Trophoblast cell (in vitro differentiated cells and primary cell): Measurements from ENCODE around the gene HOGA1.
A peak's percentile ranks its signal among the peaks of the same experiment; 100 is the strongest.

Source experiments
- DNase-seq, 2 donors: peaks; one replicate each; pipeline ENCODE4 v3.0.0-alpha.2; 2016
- H2AFZ ChIP-seq: 2 replicates; pipeline ENCODE4 v1.6.1; 2013; ENCODE audit warnings: low read length, moderate library complexity, mild to moderate bottlenecking; ENCODE audit not compliant: insufficient read depth, poor library complexity
- H2AK5ac ChIP-seq: 2 replicates; pipeline ENCODE4 v1.6.1; 2013; ENCODE audit warnings: mild to moderate bottlenecking, low read length
- H2BK120ac ChIP-seq: 2 replicates; pipeline ENCODE4 v1.6.1; 2013; ENCODE audit warnings: low read length, mild to moderate bottlenecking, moderate library complexity; ENCODE audit not compliant: insufficient read depth, poor library complexity
- H2BK12ac ChIP-seq: 2 replicates; pipeline ENCODE4 v1.6.1; 2013; ENCODE audit warnings: mild to moderate bottlenecking, low read length, moderate library complexity
- H2BK5ac ChIP-seq: 2 replicates; pipeline ENCODE4 v1.6.1; 2013; ENCODE audit warnings: low read length, low read depth, moderate library complexity, mild to moderate bottlenecking; ENCODE audit not compliant: poor library complexity
- H3K14ac ChIP-seq: 2 replicates; pipeline ENCODE4 v1.6.1; 2013; ENCODE audit warnings: mild to moderate bottlenecking, low read length
- H3K18ac ChIP-seq: 2 replicates; pipeline ENCODE4 v1.6.1; 2013; ENCODE audit warnings: mild to moderate bottlenecking, low read length
- H3K23ac ChIP-seq: 2 replicates; pipeline ENCODE4 v1.6.1; 2013; ENCODE audit warnings: low read length
- H3K27ac ChIP-seq: 2 replicates; pipeline ENCODE4 v1.5.1; 2013; ENCODE audit warnings: low read depth, mild to moderate bottlenecking, inconsistent platforms, low read length, moderate library complexity
- H3K27me3 ChIP-seq: 2 replicates; pipeline ENCODE4 v1.6.1; 2013; ENCODE audit warnings: inconsistent platforms, mild to moderate bottlenecking, low read length, moderate library complexity; ENCODE audit not compliant: insufficient read depth
- H3K36me3 ChIP-seq, 2 experiments: 1 replicate in 1 of 2; 2 replicates in 1 of 2; pipeline ENCODE4 v1.6.1; 2013; ENCODE audit warnings: low read length in 2 of 2, mild to moderate bottlenecking in 2 of 2, moderate library complexity in 1 of 2; ENCODE audit not compliant: insufficient read depth in 2 of 2, control insufficient read depth in 1 of 2
- H3K4ac ChIP-seq: 2 replicates; pipeline ENCODE4 v1.6.1; 2013; ENCODE audit warnings: low read depth, mild to moderate bottlenecking, low read length, moderate library complexity
- H3K4me1 ChIP-seq, 2 experiments: 1 replicate in 1 of 2; 2 replicates in 1 of 2; pipeline ENCODE4 v1.6.1; 2013; ENCODE audit warnings: low read length in 2 of 2, mild to moderate bottlenecking in 2 of 2, moderate library complexity in 1 of 2; ENCODE audit not compliant: insufficient read depth in 2 of 2, control insufficient read depth in 1 of 2
- H3K4me2 ChIP-seq: 2 replicates; pipeline ENCODE4 v1.6.1; 2013; ENCODE audit warnings: inconsistent platforms, mild to moderate bottlenecking, low read length, moderate library complexity
- H3K4me3 ChIP-seq: 2 replicates; pipeline ENCODE4 v1.5.1; 2013; ENCODE audit warnings: mild to moderate bottlenecking, low read depth, low read length, inconsistent platforms
- H3K79me1 ChIP-seq: one replicate; pipeline ENCODE4 v1.6.1; 2013; ENCODE audit warnings: low read length
- H3K79me2 ChIP-seq: 2 replicates; pipeline ENCODE4 v1.6.1; 2013; ENCODE audit warnings: low read length, mild to moderate bottlenecking; ENCODE audit not compliant: control insufficient read depth, insufficient read depth, poor library complexity
- H3K9ac ChIP-seq: 2 replicates; pipeline ENCODE4 v1.6.1; 2013; ENCODE audit warnings: mild to moderate bottlenecking, low read length
- H3K9me3 ChIP-seq: 2 replicates; pipeline ENCODE4 v1.6.1; 2013; ENCODE audit warnings: low read depth, mild to moderate bottlenecking, control low read depth, inconsistent platforms, low read length; ENCODE audit not compliant: insufficient read depth
- H4K12ac ChIP-seq: 2 replicates; pipeline ENCODE4 v1.6.1; 2013; ENCODE audit warnings: low read depth, mild to moderate bottlenecking, low read length, moderate library complexity
- H4K8ac ChIP-seq: 2 replicates; pipeline ENCODE4 v1.6.1; 2013; ENCODE audit warnings: low read depth, mild to moderate bottlenecking, low read length, moderate library complexity
- H4K91ac ChIP-seq: one replicate; pipeline ENCODE4 v1.6.1; 2013; ENCODE audit warnings: low read depth, mild to moderate bottlenecking, low read length, moderate library complexity
- WGBS: extraction: QIAGEN DNeasy Blood & Tissue Kit; methylation state at CpG from one replicate; pipeline ENCODE4 v1.1.7; 2013; ENCODE audit warnings: missing lambda C conversion rate; ENCODE audit not compliant: insufficient read length, insufficient coverage; ENCODE audit errors: extremely low coverage; 5-methylcytosine and 5-hydroxymethylcytosine counted together

Gene HOGA1

GRCh38 chr10:97538839-97539238, 45.4 kb upstream of the HOGA1 start:
- Histone ChIP-seq H2AK5ac (peak overlapping the region; percentile 65), H3K18ac (peak overlapping the region; percentile 10), H4K12ac (no peak overlapping the region), H3K27ac (peak overlapping the region; percentile 59), H3K79me1 (peaks cover 23% of the 10 kb centered on the region), H3K9me3 (no peaks in the 10 kb centered on the region), H3K14ac (peak overlapping the region; percentile 46), H3K4me1 (peaks cover 45 to 46% of the 10 kb centered on the region in 2 experiments), H2BK5ac (peak overlapping the region; percentile 1), H3K36me3 (peaks cover 0 to 2% of the 10 kb centered on the region in 2 experiments), H3K4me3 (no peak overlapping the region), H2BK12ac (peak overlapping the region; percentile 47), H4K91ac (peak overlapping the region; percentile 22), H3K79me2 (peaks cover 2% of the 10 kb centered on the region), H3K4me2 (no peak overlapping the region), H2AFZ (no peak overlapping the region), H3K4ac (no peak overlapping the region), H3K9ac (no peak overlapping the region), H2BK120ac (peak overlapping the region; percentile 50), H3K27me3 (no peaks in the 10 kb centered on the region), H3K23ac (no peak overlapping the region), H4K8ac (no peak overlapping the region)
- WGBS, result no CpG with 5 or more reads among the region's 4 CpGs
- DNase-seq, result peak in 1 of 2 donors; percentile 29

- Histone ChIP-seq H2BK5ac (no peak overlapping the region), H3K4me2 (no peak overlapping the region), H3K79me1 (peaks cover 23% of the 10 kb centered on the region), H3K27ac (peak overlapping the region; percentile 59), H3K14ac (no peak overlapping the region), H3K4me1 (peaks cover 45 to 46% of the 10 kb centered on the region in 2 experiments), H2AFZ (no peak overlapping the region), H3K9me3 (no peaks in the 10 kb centered on the region), H3K9ac (no peak overlapping the region), H3K23ac (no peak overlapping the region), H2BK120ac (peak overlapping the region; percentile 1), H3K36me3 (peaks cover 0 to 2% of the 10 kb centered on the region in 2 experiments), H4K8ac (no peak overlapping the region), H3K79me2 (peaks cover 2% of the 10 kb centered on the region), H3K27me3 (no peaks in the 10 kb centered on the region), H3K4me3 (no peak overlapping the region), H3K4ac (no peak overlapping the region), H4K12ac (no peak overlapping the region), H2BK12ac (peak overlapping the region; percentile 6), H2AK5ac (no peak overlapping the region), H3K18ac (no peak overlapping the region), H4K91ac (peak overlapping the region; percentile 22)
- peak; percentile 80 to 84 for DNase-seq
- no CpG with 5 or more reads among the region's 6 CpGs for WGBS
These were observed 44.5 kb upstream of the HOGA1 start for GRCh38 chr10:97539523-97540200.

- no peak overlapping the region for H3K23ac ChIP-seq
- H2AK5ac ChIP-seq, result peak overlapping the region; percentile 61
- peaks cover 23% of the 10 kb centered on the region for H3K79me1 ChIP-seq
- H2BK5ac ChIP-seq, result peak overlapping the region; percentile 18
- peak overlapping the region; percentile 80 for H3K14ac ChIP-seq
- H3K79me2 ChIP-seq, result peaks cover 2% of the 10 kb centered on the region
- H2BK12ac ChIP-seq, result peak overlapping the region; percentile 95
- H3K27ac ChIP-seq, result no peak overlapping the region
- H3K9ac ChIP-seq, result no peak overlapping the region
- no peak overlapping the region for H3K4me2 ChIP-seq
- no peak overlapping the region for H4K12ac ChIP-seq
- H3K4ac ChIP-seq, result peak overlapping the region; percentile 0
- H3K4me3 ChIP-seq, result no peak overlapping the region
- H4K91ac ChIP-seq, result peak overlapping the region; percentile 70
- no peak overlapping the region for H2AFZ ChIP-seq
- H3K18ac ChIP-seq, result peak overlapping the region; percentile 2
- H2BK120ac ChIP-seq, result peak overlapping the region; percentile 62
- no peak overlapping the region for H4K8ac ChIP-seq
- DNase-seq, result peak; percentile 79 to 91
- no CpG with 5 or more reads among the region's 14 CpGs for WGBS
- H3K4me1 ChIP-seq, result peaks cover 45 to 46% of the 10 kb centered on the region in 2 experiments
- H3K9me3 ChIP-seq, result no peaks in the 10 kb centered on the region
- H3K27me3 ChIP-seq, result no peaks in the 10 kb centered on the region
- H3K36me3 ChIP-seq, result peaks cover 0 to 2% of the 10 kb centered on the region in 2 experiments
These were observed 43.3 kb upstream of the HOGA1 start for GRCh38 chr10:97540669-97541500.

GRCh38 chr10:97542169-97543024, 41.8 kb upstream of the HOGA1 start:
- Histone ChIP-seq H3K4me3 (no peak overlapping the region), H4K8ac (peak overlapping the region; percentile 86), H3K14ac (peak overlapping the region; percentile 68), H3K23ac (no peak overlapping the region), H3K27ac (peak overlapping the region; percentile 98), H3K4me1 (peaks cover 46 to 49% of the 10 kb centered on the region in 2 experiments), H3K79me2 (peaks cover 2% of the 10 kb centered on the region), H3K9ac (no peak overlapping the region), H3K36me3 (peaks cover 0 to under 1% of the 10 kb centered on the region in 2 experiments), H3K18ac (peak overlapping the region; percentile 86), H3K4ac (peak overlapping the region; percentile 72), H2BK5ac (peak overlapping the region; percentile 97), H3K4me2 (peak overlapping the region; percentile 6), H3K27me3 (no peaks in the 10 kb centered on the region), H2AFZ (peak overlapping the region; percentile 46), H4K91ac (peak overlapping the region; percentile 98), H4K12ac (peak overlapping the region; percentile 56), H3K9me3 (no peaks in the 10 kb centered on the region), H2BK120ac (peak overlapping the region; percentile 99), H2AK5ac (peak overlapping the region; percentile 89), H3K79me1 (peaks cover 25% of the 10 kb centered on the region), H2BK12ac (peak overlapping the region; percentile 91)
- peak; percentile 92 to 94 for DNase-seq
- WGBS, result no CpG with 5 or more reads among the region's 9 CpGs
